HG03066 (cell line): Measurements from ENCODE around the gene NKTR.

ENCODE experiments used
- ATAC-seq: cut with Tn5 transposase; IDR thresholded peaks from one replicate; pipeline ENCODE4 v1.9.1; 2021; ENCODE audit warnings: low read depth; ENCODE audit not compliant: unreplicated experiment

The NKTR gene

DNA sequence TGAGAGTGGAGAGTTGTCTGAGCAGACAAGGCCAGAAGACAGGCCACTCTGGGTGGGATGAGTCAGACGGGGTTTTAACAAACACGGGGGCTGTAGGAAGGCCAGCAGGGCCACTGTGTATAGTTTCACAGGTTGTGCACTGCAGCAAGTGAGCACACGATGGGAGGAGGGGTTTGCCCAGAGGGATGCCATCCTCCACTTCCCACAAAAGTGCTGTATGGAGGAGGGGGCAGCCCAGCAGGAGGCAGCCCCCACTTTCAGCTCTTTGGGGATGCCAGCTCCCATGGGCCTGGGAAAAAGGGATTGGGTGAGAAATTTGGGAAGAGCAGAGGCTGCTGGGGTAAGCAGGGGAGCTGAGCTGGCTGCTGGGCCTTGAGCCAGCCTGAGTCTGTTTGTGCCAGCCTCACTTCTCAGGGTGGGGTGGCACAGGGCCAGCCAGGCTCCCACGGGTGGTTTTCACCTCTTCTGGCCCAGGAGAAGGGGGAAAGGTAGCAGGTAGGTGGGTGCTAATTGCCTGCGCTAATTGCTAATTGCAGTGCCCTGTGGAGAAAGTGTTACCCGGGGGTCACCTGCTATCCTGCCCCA, 59.7 kb downstream of the NKTR start:
- no peak for ATAC-seq

DNA sequence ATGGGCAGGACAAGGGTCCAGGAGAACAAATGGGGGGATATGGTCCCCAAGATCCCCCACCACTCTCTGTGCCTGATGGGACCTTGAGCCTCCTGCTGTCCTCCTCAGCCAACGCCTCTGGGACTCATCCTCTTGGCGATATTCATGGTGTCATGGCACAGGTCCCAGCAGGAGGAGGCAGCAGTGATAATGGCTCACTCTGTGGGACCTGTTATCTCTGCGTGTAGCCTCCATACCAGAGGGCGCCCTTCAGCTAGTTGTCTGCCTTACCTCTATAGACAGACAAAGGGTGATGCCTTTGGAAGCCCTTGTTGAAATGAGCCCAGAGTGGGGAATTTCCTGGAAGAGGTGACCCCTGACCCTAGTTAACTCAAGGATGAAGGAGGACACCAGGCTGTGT, 60.4 kb downstream of the NKTR start:
- no peak for ATAC-seq

DNA sequence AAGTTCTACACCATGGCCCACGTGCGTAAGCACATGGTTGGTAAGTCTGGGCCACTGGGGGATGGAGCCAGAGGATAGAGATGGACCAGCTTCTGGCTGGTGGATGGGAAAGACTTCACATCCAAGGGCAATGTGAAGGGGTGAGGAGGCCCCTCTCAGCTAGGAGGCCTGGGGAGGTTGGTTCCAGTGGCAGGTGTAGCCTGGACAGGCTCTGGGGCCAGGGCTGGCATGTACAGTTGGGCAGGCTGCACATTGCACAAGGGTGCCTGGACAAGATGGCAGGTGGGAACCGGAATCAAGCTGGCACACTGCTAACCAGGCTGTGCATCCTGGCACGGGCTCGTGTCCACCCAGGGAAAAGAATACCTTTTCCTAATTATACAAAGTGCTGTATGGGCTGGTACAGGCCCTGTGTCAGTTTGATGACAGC, 61.1 kb downstream of the NKTR start:
- no peak for ATAC-seq

DNA sequence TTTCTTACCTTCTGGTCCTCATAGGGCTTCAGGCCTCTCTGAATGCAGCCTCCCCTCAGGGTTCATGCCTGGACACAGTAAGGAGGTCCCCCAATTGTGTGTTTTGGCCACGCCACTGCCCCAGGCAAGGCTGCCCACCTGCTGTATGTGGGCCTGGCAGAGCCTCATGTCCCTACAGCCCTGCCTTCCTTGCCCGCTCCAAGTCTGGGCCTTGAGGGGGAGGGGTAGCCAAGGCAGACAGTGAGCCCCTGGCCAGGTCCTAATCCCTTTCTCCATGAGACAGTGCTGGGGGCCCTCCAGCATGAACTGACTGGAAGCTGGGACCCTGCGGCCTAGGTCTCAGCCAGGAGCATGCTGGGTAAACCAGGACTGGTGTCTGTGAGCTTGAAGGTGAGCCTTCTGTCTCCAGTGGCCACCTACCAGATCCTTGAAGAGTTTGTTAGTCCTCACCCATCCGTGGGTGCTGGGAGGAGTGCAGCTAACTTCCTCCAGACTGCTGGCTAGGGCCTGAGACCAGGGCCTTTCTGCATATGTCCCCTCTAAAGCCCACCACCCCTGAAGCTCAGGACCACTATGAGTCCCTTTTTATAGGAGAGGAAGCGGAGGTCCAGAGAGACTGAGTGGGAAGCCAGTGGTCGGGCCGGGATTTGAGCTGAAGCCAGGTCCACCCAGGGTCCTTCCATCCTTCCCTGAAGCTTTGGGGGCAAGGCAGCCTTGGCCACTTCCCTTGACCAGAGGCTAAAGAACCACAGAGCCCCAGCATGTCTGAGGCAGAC, 61.7 kb downstream of the NKTR start:
- ATAC-seq: no peak

DNA sequence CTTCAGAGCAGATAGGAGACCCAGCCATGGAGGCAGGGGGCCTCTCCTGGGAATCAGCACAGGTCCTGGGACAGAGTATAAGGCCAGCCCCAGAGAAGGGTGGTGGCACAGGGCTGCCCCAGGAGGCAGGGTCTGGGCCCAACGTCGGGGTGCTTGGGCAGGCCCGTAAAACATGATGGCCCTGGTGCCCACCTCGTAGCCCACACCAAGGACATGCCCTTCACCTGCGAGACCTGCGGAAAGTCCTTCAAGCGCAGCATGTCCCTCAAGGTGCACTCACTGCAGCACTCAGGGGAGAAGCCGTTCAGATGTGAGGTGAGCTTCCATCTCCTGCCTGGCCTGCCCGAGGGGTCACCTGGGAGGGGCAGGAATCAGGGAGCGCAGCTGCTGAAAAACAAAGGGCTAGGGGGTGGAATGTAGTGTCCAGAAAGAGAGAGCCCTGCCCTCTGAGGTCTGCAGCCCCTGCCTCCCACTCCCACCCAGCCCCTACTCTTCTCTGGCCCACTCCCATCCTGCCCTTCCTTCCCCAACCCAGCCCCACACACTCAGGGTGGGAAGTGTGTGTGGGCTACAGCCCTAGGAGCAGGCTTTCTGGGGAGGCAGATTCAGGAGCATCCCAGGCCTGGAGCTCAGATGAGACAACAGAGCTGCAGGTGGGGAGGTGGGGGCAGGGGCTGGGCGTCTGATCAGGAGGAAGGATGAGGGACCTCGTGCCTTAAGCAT, 62.5 kb downstream of the NKTR start:
- no peak for ATAC-seq

DNA sequence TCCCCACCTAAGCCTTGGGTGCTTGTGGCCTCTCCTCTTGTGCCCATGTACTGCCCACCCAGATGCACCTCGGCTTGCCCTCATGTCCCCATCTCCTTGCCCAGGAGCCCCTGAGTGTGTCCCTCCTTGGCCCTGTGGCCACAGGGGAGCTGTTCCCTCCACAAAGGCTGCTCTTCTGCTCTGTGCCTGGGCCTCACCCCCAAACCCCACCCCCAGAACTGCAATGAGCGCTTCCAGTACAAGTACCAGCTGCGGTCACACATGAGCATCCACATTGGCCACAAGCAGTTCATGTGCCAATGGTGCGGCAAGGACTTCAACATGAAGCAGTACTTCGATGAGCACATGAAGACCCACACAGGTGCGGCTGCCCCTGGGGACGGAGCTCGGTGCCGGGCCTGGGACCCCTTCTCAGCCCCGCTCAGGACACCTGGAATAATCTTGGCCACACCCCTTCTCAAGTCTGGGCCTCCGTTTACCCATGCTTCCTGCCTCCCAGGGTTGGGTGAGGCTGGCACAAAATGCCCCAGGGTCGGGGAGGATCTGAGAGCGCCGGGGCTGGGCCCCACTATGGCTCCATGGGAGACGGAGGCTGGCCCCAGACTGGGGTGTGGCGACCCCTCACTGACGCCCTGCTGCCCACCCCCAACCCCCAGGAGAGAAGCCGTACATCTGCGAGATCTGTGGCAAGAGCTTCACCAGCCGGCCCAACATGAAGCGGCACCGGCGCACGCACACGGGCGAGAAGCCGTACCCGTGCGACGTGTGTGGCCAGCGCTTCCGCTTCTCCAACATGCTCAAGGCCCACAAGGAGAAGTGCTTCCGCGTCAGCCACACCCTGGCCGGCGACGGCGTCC, 63.3 kb downstream of the NKTR start:
- ATAC-seq: no peak

DNA sequence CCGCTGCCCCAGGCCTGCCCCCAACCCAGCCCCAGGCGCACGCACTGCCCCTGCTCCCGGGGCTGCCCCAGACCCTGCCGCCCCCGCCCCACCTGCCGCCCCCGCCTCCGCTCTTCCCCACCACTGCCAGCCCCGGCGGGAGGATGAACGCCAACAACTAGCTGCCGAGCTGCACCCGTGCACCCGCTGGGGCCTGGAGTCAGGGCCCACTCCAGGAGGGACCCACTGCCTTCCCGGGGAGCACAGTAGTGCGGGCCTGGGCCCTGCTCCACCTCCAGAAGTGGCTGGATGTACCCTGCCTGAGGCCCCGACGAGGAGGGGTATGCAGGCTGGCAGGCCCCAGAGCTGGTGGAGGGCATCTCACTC, 63.9 kb downstream of the NKTR start:
- no peak for ATAC-seq

DNA sequence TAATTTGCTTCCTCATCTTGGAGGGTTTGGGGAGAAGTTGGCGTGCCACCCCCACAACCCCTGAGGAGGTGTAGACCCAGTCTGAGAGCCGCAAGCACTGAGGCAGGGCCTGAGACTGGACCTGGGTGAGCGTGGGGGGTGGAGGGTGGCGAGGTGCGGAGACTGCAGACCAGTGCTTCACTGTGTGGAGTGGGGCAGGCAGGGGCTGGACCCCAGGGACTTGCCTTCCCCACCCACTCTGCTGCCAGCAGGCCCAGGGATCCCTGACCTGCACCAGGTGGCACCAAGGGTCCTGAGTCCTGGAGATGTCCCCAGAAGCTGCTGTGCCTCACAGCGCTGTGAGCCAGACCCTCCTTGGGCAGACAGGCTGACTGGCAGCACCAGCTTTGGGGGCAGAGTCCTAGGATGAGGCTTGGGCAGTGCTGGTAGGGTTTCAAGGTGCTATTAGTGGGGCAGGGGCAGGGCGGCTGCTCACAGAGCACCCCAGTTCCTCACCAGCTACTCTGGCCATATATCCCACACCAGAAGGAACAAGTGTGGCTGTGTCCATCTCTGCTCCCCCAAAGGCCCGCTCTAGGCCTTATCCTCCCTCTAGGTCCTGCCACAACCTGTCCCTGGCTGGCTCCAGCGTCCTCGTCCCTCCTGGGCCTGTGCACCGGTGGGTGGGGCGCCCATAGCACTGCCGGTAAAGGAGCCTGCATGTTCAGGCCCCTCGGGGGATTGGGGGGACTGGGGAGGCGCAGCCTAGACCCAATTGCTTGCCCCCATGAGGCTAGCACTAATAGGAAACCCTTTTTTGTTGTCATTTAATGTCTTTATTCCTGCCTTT, 64.8 kb downstream of the NKTR start:
- no peak for ATAC-seq

DNA sequence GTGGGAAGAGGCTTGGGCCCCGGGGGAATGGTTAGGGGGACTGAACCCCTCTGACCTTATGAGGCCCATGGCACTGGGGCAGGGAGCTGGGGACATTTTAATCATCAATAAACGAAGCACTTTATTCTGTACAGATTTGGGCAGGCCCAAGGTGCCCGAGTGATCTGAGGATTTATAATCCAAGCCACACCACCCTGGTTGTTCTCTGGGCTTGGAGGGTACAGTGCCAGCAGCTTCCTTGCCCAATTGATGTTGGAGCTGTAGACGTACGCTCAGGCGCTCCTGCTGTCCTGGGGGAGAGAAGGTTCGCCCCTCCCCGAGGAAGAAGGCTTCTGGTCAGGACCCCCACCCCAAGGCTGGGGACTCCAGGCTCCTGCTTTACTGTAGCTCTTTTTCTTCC, 65.5 kb downstream of the NKTR start:
- ATAC-seq: no peak

DNA sequence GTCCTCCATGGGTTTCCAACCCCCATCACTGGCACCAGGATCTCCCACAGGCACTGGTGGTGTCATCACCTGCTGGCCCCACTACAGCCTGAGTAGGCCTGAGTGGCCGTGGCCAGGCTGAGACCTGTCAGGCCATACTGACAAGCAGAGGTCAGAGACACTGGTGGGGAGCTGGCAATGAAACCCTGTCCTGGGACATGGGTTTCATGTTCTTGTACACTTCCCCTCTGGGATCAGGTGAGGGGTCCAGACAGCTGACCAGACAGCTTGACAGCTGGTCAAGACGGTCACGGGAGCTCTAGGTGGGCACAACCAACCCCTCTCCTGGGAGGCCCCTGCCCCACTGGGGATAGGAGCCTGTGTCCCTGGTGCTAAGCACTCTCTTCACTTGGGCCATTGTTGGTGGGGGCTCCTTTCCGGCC, 66.1 kb downstream of the NKTR start:
- no peak for ATAC-seq

DNA sequence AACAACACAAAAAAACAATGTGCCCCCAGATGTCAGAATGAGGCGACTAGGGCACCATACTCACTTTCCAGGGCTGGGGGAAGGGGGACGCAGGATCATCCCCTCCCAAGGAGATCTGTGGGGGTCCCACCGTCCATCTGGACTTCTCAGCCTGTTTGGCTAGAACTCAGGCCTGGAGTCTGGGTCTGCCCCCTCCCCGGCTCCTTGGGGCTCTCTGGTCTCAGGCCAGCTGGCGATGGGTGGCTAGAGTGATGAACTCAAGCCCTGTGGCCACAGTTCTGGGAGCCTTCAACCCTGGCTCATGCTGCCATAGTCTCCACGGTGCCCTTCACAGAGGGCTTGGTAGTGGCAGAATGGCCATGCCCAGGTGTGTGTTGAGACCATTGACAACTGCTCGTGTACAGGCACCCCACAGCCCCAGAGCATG, 66.6 kb downstream of the NKTR start:
- no peak for ATAC-seq

DNA sequence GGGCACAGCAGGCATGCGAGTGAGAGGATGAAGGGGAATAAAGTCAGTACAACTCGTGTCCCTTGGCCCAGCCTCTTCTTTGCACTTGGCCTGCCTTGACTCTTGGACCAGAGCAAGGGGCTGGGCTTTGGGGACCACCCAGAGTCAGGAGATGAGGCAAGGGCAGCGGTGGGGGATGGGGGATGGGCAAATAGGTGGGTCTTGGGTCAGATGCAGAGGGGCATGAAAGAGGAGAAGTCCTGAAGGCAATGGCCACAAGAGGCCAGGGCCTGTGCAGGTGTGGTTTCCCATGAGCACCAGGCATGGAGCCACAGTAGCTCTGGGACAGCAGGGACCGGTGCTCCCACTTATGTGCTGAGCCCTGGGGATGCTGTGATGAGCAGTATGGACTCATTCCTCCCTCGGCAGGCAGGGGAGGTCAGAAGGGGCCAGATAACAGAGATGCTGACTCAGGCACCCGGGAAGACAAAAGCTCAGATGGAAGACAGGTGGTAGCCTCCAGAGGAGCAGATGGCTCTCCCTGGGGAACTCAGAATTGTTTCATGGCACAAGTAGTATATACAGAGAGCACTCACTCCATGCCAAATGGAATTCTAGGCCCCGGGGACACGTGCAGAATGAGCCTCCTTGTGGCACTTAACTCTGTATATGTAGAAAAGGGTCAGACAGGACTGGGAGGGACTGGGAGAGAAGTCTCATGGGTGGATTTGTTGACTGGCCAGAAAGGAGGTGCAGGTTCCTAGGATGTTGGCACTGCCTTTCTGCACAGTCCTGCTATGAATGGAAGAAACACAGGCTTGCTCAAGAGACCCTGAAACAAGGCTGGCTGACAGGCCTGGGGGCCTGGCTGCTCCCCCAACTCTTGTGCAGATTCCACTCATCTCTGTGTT, 67.3 kb downstream of the NKTR start:
- no peak for ATAC-seq

DNA sequence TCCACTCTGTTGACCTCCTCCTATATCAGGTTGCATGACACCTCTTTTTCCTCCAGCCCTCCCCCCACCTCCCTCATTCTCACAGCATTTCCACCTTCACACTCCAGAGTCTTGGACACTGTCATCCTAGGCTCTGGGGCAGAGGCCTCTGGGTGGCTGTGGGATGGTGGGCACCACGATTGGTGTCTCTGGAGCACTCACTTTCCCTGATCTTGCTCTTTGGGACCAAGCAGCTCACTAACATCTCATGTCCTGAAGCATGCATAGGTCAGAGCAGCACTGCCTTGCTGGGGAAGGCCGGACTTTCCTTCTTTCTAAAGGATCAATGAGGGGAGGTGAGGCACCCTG, 67.9 kb downstream of the NKTR start:
- ATAC-seq: no peak

DNA sequence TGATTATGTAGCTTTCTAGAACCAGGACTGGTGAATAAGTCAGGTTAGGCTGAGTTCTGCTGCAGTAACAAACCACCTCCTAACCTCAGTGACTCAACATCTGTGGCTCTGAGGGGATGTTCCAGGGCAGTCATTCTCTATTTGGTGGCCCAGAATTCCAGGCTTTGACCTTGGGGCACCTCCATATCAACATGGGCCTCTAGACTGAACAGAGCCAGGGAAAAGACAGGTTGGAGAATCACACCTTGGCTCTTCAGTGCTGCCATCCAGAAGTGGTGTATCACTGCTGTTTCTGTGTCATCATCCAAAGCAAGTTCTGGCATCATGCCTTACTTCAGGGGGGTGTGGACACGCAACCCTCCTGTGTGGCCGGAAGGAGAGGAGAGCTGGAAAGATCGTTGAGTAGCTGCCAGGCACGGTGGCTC, 68.3 kb downstream of the NKTR start:
- ATAC-seq: no peak

DNA sequence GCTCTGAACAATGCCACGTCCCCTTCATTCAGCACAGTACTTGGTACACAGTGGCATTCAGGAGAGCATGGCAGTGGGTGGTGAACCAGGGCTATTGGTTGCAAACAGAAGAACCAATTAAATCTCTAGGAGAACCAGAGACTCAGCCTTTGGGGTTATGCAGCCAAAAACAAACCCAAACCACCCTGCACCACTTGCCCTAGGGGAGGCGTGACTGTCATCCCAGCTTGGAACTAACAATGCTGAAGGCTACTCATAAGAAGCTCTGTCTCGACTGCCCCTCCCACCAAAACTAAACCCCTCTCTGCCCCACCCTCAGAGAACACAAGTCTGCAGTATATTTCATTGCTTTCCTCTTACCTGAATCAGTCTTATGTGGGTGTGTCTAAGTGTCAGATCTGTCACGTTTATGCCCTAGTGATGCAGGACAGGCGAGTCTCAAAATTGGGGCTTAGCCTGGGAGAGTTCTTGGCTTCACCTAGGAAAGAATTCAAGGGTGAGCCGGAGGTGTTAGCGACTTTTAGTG, 69.6 kb downstream of the NKTR start:
- no peak for ATAC-seq

DNA sequence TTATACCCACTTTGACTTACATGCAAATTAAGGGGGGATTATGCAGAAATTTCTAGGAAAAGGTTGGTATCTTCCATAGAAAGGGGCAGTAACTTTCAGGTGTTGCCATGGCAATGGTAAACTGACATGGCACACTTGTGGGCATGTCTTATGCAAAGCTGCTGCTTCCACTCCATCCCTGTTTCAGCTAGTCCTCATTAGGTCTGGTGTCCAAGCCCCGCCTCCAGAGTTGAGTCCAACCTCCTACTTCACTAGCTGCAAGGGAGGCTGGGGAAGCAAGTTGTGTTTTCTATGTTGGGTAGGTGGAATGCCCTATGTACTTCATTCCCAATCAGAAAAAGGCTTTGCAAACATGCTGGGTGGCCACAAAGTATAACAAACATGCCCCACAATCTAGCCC, 70.2 kb downstream of the NKTR start:
- ATAC-seq: no peak

DNA sequence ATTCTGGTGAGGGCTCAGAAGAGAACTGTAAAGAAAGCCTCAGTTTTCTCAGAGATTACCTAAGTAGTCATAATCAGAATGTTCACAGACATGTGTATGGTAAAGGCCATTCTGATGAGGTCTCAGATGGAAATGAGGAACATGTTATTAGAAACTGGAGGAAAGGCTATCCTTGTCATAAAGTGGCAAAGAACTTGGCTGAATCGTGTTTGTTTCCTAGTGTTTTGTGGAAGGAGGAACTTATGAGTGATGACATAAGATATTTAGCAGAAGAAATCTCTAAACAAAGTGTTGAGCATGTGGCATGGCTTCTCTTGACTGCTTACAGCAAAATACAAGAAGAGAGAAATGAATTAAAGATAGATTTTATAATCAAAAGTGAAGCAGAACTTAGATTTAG, 72.0 kb downstream of the NKTR start:
- no peak for ATAC-seq

DNA sequence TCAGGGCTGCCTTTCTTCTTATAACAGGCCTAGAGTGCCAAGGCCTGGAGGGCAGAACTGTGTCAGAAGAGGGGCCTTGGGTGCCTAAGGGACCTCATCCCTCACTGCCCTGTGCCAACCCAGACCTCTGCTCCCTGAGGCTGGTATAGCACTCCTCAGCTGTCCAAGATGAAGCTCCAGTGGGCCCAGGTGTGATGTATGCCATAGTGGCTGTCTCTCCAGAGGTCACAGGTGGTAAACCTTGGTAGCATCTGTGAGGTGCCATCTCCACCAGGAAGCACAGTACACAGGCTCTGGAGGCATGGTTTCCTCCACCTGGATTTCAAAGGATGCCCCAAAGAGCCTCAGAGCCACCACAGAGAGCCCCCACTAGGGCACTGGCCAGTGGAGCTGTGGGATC, 72.6 kb downstream of the NKTR start:
- no peak for ATAC-seq

DNA sequence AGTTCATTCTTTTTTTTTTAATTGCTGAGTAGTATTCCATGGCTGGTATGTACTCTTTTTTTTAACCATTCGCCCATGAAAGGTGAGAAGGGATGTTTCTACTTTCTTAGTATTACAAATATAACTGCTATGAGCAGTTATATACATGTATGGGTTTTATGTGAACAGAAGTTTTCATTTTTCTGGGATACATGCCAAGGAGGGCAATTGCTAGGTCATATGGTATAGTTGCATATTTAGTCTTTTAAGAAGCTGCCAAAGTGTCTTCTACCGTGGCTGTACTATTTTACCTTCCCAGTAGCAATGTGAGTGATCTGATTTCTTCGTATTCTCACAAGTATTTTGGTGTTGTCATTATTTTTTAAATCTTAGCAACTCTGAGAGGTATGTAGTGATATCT, 73.7 kb downstream of the NKTR start:
- no peak for ATAC-seq
